Epithelial cell of esophagus (primary cell): ENCODE data around the gene SRSF8.
"Not testable (repeated sequence)": the region's sequence is repeated elsewhere in the genome, so short reads cannot be mapped to it uniquely, and the experiment has no call there.

Experiments
- DNase-seq: peaks from one replicate; pipeline ENCODE4 v3.0.0; 2010; ENCODE audit warnings: low read depth
- H3K4me3 ChIP-seq: 2 replicates; pipeline ENCODE4 v1.5.1; 2011; ENCODE audit warnings: mild to moderate bottlenecking, low read length, control low read depth
- TF ChIP-seq, protein P1 (sequence below): IDR thresholded peaks from 2 replicates; pipeline ENCODE4 v1.5.1; 2011; ENCODE audit warnings: low read depth, mild to moderate bottlenecking, low read length, control low read depth, inconsistent platforms; ENCODE audit not compliant: insufficient read depth; ENCODE audit errors: missing control alignments

Gene SRSF8

DNA sequence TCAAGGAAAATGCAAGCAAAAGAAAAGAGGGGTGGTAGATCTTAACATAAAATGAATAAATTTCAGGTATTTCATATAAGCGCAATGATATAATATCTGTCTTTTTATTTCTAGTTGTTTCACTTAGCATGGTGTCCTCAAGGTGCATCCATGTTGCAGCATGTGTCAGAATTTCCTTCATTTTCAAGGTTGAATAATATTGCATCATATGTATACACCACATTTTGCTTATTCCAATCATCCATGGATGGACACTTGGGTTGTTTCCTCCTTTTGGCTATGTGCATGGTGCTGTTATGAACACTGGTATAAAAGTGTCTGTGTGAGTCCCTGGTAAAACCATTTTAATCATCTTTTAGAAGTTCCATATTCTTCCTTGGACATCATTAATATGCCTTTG, 24.5 kb upstream of the SRSF8 start:
- H3K4me3 ChIP-seq: no peak overlapping the region
- no peak for DNase-seq
- TF ChIP-seq, protein P1, sequence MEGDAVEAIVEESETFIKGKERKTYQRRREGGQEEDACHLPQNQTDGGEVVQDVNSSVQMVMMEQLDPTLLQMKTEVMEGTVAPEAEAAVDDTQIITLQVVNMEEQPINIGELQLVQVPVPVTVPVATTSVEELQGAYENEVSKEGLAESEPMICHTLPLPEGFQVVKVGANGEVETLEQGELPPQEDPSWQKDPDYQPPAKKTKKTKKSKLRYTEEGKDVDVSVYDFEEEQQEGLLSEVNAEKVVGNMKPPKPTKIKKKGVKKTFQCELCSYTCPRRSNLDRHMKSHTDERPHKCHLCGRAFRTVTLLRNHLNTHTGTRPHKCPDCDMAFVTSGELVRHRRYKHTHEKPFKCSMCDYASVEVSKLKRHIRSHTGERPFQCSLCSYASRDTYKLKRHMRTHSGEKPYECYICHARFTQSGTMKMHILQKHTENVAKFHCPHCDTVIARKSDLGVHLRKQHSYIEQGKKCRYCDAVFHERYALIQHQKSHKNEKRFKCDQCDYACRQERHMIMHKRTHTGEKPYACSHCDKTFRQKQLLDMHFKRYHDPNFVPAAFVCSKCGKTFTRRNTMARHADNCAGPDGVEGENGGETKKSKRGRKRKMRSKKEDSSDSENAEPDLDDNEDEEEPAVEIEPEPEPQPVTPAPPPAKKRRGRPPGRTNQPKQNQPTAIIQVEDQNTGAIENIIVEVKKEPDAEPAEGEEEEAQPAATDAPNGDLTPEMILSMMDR: no peak

DNA sequence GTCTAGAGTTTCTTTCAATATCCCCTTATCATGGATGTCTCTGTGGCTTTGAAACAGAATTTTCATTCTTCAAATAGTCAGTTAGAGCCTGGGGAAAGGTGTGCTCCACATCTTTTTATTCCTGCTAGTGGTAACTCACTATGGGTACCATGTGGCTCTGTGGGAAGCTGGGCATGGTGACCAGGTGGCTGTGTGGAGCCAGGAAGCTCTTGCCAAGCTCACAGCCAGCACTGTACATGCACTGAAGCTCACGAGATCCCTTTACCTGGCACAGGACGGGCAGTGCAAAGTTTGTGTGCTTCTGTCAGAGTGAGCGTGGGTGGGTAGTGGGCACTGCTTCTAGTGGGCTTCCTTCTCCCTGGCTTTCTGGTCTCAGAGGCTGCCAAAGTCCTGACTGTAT, 23.8 kb upstream of the SRSF8 start:
- TF ChIP-seq, protein P1: no peak
- H3K4me3 ChIP-seq: no peak overlapping the region
- DNase-seq: no peak

DNA sequence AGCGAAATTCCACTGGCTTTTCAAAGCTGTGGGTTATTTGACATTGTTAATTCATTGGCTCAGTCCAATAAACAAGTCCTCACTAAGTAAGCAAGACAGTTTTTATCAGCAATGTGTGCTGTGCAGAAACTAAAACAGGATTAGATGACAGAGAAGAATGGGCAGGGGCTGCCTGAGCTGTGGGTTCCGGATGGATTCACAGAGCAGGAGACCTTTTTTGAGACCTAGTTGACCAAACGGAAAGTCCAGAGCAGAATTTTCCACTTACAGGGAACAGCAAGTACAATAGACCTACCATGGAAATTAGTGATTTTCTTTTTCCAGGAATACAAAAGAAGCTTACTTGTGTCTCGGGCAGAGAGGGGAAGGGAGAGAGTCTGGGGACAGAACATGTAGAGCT, 22.7 kb upstream of the SRSF8 start:
- no peak overlapping the region for H3K4me3 ChIP-seq
- TF ChIP-seq, protein P1: no peak
- DNase-seq: no peak

DNA sequence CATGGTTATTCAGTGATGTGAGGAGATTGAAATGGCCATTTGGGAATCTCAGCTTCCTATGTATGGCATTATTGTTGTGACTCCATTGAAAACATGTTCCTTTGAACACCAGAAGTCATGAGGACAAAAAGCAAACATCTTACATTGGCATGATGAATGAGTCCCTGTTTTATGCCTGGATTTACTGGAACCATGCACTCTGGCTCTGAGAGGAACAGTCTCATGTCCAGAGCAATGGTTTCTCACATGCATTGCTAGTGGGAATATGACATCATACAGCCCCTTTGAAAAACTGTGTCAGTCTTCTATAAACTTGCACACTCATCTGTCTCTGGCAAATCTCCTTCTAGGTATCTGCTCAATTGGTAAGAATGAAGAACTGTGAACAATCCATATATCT, 20.9 kb upstream of the SRSF8 start:
- DNase-seq: no peak
- TF ChIP-seq, protein P1: no peak
- H3K4me3 ChIP-seq: no peak overlapping the region

DNA sequence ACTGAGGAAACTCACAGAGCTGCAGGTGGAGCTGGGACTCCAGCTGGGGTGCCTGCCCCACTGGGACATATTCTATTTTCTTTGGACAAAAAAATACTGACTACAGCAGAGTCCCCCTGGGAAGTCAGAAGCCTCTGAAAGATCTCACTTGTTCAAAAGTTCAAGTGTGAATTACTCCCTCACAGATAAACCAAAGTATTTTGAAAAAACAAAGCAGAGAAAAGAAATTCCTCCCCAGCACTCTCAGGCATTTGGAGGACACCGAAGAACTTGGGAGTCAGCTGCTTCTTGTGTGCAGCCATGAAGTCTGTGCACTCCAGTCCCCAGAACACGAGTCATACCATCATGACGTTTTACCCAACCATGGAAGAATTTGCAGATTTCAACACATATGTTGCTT, 17.6 kb upstream of the SRSF8 start, which contains the start of gene KDM4F:
KDM4F (plus strand) TSS at position 301 of the 400 bp plus-strand sequence.
- DNase-seq, H3K4me3 ChIP-seq: not testable (repeated sequence)

DNA sequence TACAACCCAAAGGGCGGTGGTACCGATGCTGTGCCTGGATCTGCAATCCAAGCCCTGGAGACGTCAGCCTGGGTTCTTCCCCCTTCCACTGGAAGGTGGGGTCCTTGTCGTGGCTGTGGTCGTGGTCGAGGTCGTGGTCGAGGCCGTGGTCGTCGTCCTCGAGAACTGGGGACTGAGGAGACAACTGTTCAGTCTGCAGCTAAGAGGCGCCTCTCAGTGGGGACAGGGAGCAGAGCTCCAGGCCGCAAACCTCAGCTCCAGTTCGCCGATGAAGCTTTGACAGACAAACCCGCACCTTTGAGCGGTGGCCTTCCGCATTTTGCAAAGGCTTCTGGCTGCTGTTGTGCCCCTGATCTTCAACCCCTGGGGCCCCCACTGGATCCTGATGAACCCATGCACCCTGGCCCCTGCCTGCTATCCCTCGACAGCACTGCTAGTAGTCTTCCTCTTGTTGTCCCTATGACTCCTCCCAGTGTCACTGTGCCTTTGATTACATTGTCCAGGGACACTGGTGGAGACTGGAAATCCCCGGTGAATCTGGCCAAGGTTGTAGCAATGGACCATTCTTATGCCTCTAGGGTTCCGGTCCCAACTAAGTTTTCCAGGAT, 16.0 kb upstream of the SRSF8 start:
- no peak for DNase-seq
- no peak overlapping the region for H3K4me3 ChIP-seq
- TF ChIP-seq, protein P1: no peak

DNA sequence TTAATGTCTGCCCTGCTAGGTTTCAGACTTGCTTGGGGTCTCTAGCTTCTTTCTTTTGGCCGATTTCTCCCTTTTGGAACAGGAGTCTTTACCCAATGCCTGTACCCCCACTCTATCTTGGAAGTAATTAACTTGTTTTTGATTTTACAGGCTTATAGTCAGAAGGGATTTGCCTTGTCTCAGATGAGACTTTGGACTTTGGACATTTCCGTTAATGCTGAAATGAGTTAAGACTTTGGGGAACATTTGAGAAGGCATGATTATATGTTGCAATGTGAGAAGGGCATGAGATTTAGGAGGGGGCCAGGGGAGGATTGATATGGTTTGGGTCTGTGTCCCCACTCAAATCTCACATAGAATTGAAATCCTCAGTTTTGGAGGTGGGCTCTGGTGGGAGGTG, 12.4 kb upstream of the SRSF8 start:
- TF ChIP-seq, protein P1: no peak
- H3K4me3 ChIP-seq: no peak overlapping the region
- DNase-seq: no peak
